HG03565 (cell line): ENCODE data around the gene TNNC1.

ENCODE experiments used
- ATAC-seq: cut with Tn5 transposase; IDR thresholded peaks from one replicate; pipeline ENCODE4 v1.9.1; 2021; ENCODE audit warnings: mild to moderate bottlenecking, moderate library complexity; ENCODE audit not compliant: unreplicated experiment

Gene TNNC1

GRCh38 chr3:52432225-52432624, 21.6 kb downstream of the TNNC1 start:
- no peak for ATAC-seq

GRCh38 chr3:52431459-52432223, 22.2 kb downstream of the TNNC1 start:
- ATAC-seq: no peak

GRCh38 chr3:52430416-52430810, 23.4 kb downstream of the TNNC1 start:
- ATAC-seq: no peak

GRCh38 chr3:52429779-52430415, 23.9 kb downstream of the TNNC1 start:
- no peak for ATAC-seq

- ATAC-seq: no peak
These were observed 24.8 kb downstream of the TNNC1 start for GRCh38 chr3:52429031-52429430.

- ATAC-seq: no peak
These were observed 25.5 kb downstream of the TNNC1 start for GRCh38 chr3:52428151-52429005.

- ATAC-seq: no peak
These were observed 30.7 kb downstream of the TNNC1 start for GRCh38 chr3:52423173-52423572.

GRCh38 chr3:52422669-52423068, 31.2 kb downstream of the TNNC1 start:
- no peak for ATAC-seq

GRCh38 chr3:52420388-52420787, 33.5 kb downstream of the TNNC1 start:
- ATAC-seq: no peak

- ATAC-seq: no peak
These were observed 38.0 kb downstream of the TNNC1 start for GRCh38 chr3:52415800-52416199.

- no peak for ATAC-seq
These were observed 45.4 kb downstream of the TNNC1 start for GRCh38 chr3:52408466-52408865.

- ATAC-seq: no peak
These were observed 46.1 kb downstream of the TNNC1 start for GRCh38 chr3:52407779-52408178.

GRCh38 chr3:52406791-52407510, 46.9 kb downstream of the TNNC1 start:
- no peak for ATAC-seq

- ATAC-seq: no peak
These were observed 47.6 kb downstream of the TNNC1 start for GRCh38 chr3:52406231-52406661.

- no peak for ATAC-seq
These were observed 48.2 kb downstream of the TNNC1 start for GRCh38 chr3:52405601-52406110.

GRCh38 chr3:52405066-52405465, 48.8 kb downstream of the TNNC1 start:
- no peak for ATAC-seq

GRCh38 chr3:52404391-52404790, 49.5 kb downstream of the TNNC1 start:
- ATAC-seq: no peak

GRCh38 chr3:52403955-52404354, 49.9 kb downstream of the TNNC1 start:
- ATAC-seq: no peak

GRCh38 chr3:52403271-52403841, 50.5 kb downstream of the TNNC1 start:
- no peak for ATAC-seq

GRCh38 chr3:52402706-52403270, 51.1 kb downstream of the TNNC1 start:
- no peak for ATAC-seq
